Suppressor macrophage treated with lipopolysaccharide for 1 hour (primary cell): ENCODE results near the gene GAP43.
"Not testable (repeated sequence)": the region's sequence is repeated elsewhere in the genome, so short reads cannot be mapped to it uniquely, and the experiment has no call there.

Experiments
- DNase-seq, 3 donors: peaks; one replicate each; pipeline ENCODE4 v3.0.0-alpha.2; 2020 to 2022

GAP43 gene

DNA sequence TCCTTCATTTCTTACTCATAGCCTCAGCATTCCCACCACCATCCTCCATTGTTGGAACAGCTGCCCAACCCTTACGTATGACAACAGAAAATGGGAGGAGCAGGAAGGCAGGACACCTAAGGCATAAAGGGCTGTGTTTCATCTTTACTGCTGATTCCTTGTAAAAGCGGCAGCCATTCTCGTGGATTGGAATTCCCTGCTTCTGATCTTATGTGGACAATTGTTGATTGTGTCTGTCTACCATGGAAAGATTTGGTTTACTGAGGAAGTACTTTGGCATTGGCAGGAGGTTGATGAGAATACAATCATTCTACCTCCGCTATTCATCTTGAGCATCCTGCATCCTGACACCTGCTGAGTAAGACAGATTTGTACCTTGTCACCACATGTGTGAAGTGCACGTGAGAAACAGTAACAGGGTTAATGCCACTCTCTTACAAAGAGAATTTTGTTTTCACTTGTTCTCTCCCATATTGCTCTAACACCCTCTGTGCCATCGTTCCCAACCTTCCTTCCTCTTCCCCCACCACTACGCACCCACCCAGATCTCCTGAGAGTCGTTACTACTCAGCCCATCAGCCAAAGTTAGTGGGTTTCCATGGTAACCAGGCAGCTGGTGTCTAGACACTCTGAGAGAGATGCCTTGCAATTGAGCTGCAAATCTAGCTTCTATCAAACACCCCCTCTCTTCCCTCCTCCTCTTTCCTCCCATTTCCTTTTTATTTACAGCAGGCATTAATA is 75.7 kb downstream of the GAP43 start:
- no peak for DNase-seq

- DNase-seq = no peak
Measured at GRCh38 chr3:115699706-115700105, 76.4 kb downstream of the GAP43 start.

- DNase-seq = no peak
Measured at GRCh38 chr3:115702598-115702997, 79.3 kb downstream of the GAP43 start.

DNA sequence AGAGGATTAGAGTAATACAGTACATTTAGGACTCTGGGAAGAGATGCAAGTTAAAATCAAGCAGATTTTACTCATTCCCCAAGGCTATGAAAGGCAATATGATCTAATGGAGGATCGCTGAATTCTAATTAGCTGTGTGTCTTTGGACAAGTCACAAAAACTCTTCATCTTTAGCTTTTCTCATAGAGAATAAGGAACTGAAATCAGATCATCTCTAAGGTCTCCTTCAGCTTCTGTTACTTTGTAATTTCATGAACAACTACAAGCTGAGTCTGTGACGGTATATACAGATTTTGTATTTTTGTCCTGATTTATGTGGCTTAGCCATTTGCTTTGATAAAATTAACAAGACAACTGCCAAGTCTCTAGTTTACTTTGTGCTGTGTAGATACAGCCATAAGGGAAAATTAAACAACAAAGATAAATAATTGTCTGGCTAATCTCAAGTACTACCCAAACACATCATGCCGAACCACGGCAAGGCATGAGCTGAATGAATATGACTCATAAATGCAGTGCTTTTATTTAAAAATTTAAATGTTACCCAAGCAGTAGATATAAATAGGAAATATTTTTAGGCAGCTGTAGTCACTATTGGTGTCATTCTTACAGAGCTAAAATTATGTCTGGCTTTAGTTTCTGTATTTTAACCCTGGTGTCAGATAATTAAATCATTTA is 81.5 kb downstream of the GAP43 start:
- no peak for DNase-seq

- no peak for DNase-seq
Measured at GRCh38 chr3:115706311-115706829, 83.1 kb downstream of the GAP43 start.

- no peak for DNase-seq
Measured at GRCh38 chr3:115708540-115708939, 85.2 kb downstream of the GAP43 start.

GRCh38 chr3:115709093-115709492 is 85.8 kb downstream of the GAP43 start:
- no peak for DNase-seq

DNA sequence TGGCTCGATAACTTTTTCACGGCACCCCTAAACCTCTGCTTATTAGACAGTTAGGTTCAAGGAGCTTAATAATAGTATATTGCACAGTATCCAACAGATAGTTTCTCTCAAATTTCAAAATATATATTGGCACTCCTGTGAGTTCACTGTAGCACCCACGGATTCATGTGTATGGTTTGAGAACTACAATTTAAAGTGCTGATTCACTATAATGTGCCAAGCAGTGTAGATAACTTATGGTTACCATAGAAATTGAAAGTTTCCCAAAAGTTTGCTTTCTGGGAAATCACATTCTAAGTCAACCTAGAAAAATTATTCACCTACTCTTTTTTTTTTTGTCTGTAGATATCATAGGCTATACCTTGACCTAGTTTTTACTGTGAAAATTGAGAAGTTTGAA is 86.6 kb downstream of the GAP43 start:
- no peak for DNase-seq

- no peak for DNase-seq
Measured at GRCh38 chr3:115710799-115711198, 87.5 kb downstream of the GAP43 start.

DNA sequence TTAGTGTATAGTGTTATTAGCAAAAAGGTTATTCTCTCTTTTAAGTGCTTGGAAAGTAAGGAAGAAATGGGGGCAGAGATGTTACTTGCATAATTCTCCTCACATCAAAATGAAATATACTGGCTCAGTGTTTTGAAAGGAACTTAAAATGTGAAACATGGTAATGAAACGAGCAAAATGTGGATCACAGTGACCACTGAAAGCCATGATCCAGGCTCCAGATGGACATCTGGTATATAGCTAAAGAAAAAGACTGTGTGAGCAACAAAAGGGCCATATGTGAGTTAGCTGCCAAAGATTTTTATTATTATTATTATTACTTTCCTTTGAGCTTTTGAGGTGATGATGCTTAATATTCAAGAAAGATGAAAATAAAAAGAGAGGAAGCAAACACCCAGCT is 89.6 kb downstream of the GAP43 start:
- DNase-seq = no peak

DNA sequence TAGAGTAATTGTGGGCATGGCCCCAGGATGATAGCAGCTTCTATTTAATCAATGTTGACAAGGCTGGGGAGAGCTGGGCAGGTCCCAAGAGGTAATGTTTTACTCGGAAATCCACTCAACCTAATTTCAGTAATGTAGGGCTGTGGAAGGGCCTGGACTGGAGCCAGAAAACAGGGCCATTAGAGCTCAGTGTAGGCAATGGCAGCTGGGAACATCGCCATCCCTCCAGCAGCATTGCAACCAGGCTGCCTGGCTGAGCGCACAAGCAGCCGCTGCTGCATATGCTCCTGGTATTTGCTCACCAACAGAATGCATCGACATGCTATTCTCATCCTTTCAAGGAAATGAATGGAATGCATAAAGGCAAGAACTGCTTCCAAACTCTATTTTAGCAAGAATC is 90.0 kb downstream of the GAP43 start:
- no peak for DNase-seq

GRCh38 chr3:115715241-115715745 is 92.0 kb downstream of the GAP43 start:
- DNase-seq = no peak

DNA sequence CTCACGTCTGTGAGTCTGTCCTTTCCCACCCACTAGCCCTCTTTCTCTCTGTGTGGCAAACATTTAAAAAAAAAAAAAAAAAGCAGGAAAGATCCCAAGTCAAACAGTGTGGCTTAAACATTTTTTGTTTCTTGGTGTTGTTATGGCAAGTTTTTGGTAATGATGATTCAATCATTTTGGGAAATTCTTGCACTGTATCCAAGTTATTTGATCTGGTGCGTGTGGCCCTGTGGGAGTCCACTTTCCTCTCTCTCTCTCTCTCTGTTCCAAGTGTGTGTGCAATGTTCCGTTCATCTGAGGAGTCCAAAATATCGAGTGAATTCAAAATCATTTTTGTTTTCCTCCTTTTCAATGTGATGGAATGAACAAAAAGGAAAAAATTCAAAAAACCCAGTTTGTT is 97.7 kb downstream of the GAP43 start:
- DNase-seq = no peak

- DNase-seq = no peak
Measured at GRCh38 chr3:115725800-115726199, 102.5 kb downstream of the GAP43 start.

GRCh38 chr3:115727135-115727534 is 103.8 kb downstream of the GAP43 start:
- DNase-seq = no peak

DNA sequence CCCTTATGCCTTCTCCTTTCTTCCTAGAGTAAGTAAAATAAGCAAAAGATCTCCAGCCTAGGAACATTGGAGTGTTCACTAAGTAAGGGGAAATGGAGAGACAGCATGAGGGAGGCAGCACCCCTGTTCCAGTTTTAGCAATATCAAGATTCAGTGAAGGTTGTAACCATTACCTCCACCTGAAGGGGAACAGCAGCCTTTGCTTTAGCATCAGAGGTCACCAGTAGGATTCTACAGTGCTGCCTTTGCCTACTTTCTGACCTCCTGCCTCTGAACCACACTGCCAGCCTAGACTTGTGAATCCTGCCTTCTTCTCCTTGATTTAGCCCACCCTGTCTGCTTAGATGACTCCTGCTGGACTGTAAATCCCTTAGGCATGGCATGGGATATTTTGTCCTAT is 104.7 kb downstream of the GAP43 start:
- no peak for DNase-seq

DNA sequence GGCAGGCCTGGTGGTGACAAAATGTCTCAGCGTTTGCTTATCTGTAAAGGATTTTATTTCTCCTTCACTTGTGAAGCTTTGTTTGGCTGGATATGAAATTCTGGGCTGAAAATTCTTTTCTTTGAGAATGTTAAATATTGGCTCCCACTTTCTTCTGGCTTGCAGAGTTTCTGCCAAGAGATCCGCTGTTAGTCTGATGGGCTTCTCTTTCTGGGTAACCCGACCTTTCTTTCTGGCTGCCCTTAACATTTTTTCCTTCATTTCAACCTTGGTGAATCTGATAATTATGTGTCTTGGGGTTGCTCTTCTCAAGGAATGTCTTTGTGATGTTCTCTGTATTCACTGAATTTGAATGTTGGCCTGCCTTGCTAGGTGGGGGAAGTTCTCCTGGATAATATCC is 113.0 kb downstream of the GAP43 start:
- not testable (repeated sequence) for DNase-seq

DNA sequence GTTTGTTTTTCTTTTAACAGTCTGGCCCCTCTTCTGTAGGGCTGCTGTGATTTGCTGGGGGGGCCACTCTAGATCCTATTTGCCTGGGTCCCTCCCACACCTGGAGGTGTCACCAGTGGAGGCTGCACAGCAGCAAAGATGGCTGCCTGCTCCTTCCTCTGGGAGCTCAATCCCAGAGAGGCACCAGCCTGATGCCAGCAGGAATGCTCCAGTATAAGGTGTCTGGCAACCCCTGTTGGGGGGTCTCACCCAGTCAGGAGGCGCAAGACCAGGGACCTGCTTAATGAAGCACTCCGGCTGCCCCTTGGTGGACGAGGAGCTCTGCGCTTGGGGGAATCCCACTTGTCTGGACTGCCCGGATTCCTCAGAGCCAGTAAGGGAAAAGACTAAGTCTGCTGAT is 118.3 kb downstream of the GAP43 start:
- DNase-seq = no peak

DNA sequence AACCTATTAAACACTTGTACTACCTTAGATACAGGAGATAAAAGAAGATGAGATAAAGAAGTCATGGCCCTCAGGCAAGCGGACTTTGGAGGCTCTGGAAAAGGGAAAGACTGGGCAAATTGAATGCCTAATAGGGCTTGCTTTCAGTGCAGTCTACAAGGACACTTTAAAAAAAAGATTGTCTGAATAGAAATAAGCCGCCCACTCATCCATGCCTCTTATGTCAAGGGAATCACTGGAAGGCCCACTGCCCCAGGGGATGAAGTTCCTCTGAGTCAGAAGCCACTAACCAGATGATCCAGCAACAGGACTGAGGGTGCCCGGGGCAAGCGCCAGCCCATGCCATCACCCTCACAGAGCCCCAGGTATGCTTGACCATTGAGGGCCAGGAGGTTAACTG is 121.2 kb downstream of the GAP43 start:
- not testable (repeated sequence) for DNase-seq

DNA sequence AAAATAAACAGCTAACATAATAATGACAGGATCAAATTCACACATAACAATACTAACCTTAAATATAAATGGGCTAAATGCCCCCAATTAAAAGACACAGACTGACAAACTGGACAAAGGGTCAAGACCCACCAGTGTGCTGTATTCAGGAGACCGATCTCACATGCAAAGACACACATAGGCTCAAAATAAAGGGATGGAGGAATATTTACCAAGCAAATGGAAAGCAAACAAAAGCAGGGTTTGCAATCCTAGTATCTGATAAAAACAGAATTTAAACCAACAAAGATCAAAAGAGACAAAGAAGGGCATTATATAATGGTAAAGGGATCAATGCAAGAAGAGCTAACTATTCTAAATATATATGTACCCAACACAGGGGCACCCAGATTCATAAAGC is 129.7 kb downstream of the GAP43 start:
- not testable (repeated sequence) for DNase-seq

DNA sequence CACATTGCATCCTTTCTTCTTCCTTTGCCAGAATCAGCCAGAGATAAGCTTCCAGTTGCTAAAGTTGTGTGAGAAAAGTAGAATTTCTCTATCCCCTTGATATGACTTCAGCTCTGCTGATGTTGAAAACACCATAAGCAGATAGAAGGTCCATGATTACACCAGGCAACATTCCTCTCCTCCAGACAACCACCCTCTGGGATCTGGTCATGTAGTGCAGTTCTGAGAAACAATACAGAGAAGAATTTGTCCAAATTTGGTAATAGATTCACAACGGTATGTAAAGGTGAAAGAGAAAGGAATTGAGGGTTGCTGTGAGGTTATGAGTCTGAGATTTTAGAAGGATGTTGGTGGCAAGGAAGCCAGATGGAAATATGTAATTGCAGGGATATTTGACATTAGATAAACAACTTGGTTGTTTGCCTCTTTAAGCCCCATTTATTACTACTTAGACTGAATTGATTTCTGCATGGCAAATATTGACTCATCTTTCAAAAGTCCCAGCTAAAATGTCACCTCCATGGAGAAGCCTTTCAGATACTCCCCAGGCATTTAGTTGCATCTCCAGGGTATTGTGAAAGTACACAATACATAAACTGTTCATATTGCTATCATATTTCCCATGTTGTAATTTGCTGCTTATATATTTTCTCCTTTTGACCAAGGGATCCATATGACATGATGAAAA is 134.9 kb downstream of the GAP43 start:
- DNase-seq = no peak

DNA sequence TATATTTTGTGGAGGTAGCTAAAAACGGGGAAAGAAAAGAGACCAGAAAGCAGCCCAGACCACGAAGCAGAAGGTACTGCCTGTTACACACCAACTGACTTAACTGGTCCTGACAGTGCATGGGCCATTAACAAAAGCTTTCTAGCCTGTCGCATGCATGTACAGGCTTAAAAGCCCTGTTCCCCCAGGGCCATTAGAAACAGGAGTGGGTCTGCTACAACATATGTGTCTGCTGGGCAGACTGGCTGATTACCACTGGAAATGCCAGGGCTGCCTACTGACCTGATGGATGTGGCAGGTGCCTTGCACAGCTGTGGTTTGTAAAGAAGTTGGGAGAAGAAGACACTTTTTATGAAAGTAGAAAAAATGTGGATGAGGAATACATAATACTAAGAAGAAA is 137.4 kb downstream of the GAP43 start:
- DNase-seq = no peak

DNA sequence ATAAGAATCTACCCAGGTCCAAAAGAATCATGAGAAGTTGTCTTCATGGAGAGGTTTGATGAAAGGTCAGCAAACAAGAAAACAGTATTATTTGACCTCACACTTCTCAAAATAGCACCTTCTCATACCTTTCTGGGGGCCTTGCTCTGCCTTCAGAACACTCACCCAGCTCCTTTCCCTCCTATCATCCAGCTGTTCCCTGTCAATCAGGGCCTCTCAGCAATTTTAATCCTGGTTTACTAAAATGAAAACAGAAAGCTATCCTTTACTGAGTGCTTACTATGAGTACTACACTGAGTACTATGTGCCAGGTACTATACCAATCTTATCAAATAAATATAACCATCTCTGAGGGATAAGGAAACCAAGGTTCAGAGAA is 138.6 kb downstream of the GAP43 start:
- no peak for DNase-seq
